Kasumi-1 (cell line): Measurements from ENCODE around the gene DCTN1.

Source experiments
- DNase-seq, 2 experiments: peaks; one replicate each; lab custom pipeline; 2025; lab: John Stamatoyannopoulos, UW

Gene DCTN1

GRCh38 chr2:74321737-74322136 is 58.4 kb downstream of the DCTN1 start:
- no peak for DNase-seq

GRCh38 chr2:74317701-74318100 is 62.4 kb downstream of the DCTN1 start:
- no peak for DNase-seq

GRCh38 chr2:74316627-74317295 is 63.4 kb downstream of the DCTN1 start:
- no peak for DNase-seq

DNA sequence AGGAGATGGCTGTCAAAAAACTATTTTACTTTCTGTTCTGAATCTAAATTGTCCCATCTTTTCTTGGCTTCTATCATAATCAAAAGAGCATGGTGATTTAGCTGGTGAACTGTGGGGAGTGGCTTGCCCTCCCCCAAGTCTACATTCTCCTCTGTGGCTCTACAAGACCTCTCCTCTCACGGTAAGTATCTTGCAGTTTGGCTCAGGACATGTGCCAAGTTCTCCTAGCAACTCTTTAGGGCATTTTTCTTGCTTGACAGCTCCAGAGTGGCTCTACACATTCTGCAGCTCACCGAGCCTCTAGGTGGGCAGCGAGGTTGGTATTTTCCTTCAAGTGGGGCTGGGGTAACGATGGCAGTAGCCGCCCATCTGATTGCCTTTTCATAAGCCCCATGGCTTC is 66.0 kb downstream of the DCTN1 start:
- DNase-seq, result no peak

GRCh38 chr2:74313497-74313896 is 66.6 kb downstream of the DCTN1 start:
- DNase-seq, result no peak

GRCh38 chr2:74312913-74313312 is 67.2 kb downstream of the DCTN1 start:
- no peak for DNase-seq
